ENCODE data around the gene FBXL22. TPM values are rescaled to one million over a fixed set of nuclear protein-coding genes. Genes with fewer than 3 reads are reported as not detected.

FBXL22 gene
- total and polyA plus RNA-seq, 2 donors (not counting 1 experiment from before 2014, with no cell fraction given) = 0.30 to 2.5 TPM

DNA sequence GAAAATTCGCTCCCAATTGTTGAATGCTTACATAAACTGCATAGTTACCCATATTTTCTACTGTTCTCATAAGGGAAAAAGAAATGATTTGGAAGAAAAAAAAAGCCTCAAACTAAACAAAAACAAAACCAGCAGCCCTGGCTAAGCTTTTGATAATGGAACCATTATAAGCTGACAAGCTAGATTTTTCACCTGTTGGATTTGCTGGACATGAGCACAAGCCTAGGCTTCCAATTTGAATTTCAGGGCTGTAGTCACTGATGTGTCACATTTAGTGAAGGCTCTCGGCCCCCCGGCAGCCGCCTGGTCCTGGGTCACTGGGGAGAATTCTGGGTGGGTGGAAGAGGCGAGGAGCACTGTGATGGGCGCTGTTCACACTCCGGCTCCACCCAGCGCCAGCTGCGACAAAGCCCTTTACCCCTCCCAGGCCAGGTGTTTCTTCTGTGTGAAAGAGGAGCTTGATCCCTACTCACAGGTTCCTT lies 4.6 kb downstream of the FBXL22 start:
- TF ChIP-seq, protein P1, sequence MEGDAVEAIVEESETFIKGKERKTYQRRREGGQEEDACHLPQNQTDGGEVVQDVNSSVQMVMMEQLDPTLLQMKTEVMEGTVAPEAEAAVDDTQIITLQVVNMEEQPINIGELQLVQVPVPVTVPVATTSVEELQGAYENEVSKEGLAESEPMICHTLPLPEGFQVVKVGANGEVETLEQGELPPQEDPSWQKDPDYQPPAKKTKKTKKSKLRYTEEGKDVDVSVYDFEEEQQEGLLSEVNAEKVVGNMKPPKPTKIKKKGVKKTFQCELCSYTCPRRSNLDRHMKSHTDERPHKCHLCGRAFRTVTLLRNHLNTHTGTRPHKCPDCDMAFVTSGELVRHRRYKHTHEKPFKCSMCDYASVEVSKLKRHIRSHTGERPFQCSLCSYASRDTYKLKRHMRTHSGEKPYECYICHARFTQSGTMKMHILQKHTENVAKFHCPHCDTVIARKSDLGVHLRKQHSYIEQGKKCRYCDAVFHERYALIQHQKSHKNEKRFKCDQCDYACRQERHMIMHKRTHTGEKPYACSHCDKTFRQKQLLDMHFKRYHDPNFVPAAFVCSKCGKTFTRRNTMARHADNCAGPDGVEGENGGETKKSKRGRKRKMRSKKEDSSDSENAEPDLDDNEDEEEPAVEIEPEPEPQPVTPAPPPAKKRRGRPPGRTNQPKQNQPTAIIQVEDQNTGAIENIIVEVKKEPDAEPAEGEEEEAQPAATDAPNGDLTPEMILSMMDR (IDR thresholded peaks at IDR 0.05) = no peak
- TF ChIP-seq EZH2 (IDR thresholded peaks at IDR 0.05; ENCODE audit: borderline replicate concordance, insufficient read depth, low read depth, low read length, poor library complexity, severe bottlenecking) = no peak
- DNase-seq (peak; percentile 57), ATAC-seq (ENCODE audit: low read depth) (no peak)
- peaks cover 43 to 59% of the 10 kb centered on the region in 2 donors for H3K4me1 ChIP-seq (ENCODE audit: control insufficient read depth in 2 of 2, insufficient read depth in 2 of 2, low read length in 2 of 2)
- H3K4me2 ChIP-seq (replicated peaks; ENCODE audit: low read depth, low read length, poor library complexity, severe bottlenecking) = peak overlapping the region; percentile 92
- ChIA-PET CTCF (interaction anchor here (0.6 to 2.5 kb wide), 9 partner anchors 9 to 466 kb away, joined by 3 to 11 read pairs (median 3); no protein-coding TSS in a partner anchor), POLR2A (interaction anchor here (1.1 to 3.9 kb wide), 2 partner anchors 13 to 97 kb away, joined by 4 to 27 read pairs; partner anchors contain the start of gene USP3)
- no peaks in the 10 kb centered on the region for H3K9me3 ChIP-seq (ENCODE audit: control extremely low read depth in 1 of 3, control insufficient read depth in 2 of 3, insufficient read depth in 1 of 3, low read length in 2 of 3)
- peak overlapping the region; percentile 68 for H2AFZ ChIP-seq (ENCODE audit: insufficient read depth, low read depth, low read length, poor library complexity, severe bottlenecking)
- peaks cover 71% of the 10 kb centered on the region for H3K4me1 Mint-ChIP-seq
- peak overlapping the region; percentile 59 to 86 (median 75) for H3K4me3 ChIP-seq (ENCODE audit: control extremely low read depth in 1 of 5, extremely low read depth in 1 of 5, insufficient read depth in 1 of 5, low read depth in 2 of 5, low read length in 4 of 5)
- no peaks in the 10 kb centered on the region for H3K27me3 Mint-ChIP-seq
- no peaks in the 10 kb centered on the region for H3K36me3 ChIP-seq (replicated peaks in 1 of 2; ENCODE audit: control extremely low read depth in 1 of 2, control insufficient read depth in 1 of 2, extremely low read depth in 1 of 2, insufficient read depth in 2 of 2, low read length in 1 of 2)
- no peaks in the 10 kb centered on the region for H4K20me1 ChIP-seq (ENCODE audit: control insufficient read depth, insufficient read depth, low read length, poor library complexity, severe bottlenecking)
- no peaks in the 10 kb centered on the region for H3K79me2 ChIP-seq (ENCODE audit: control insufficient read depth, insufficient read depth, low read length)
- peak overlapping the region; percentile 90 for H3K27ac Mint-ChIP-seq
- WGBS (ENCODE audit: insufficient coverage) = no CpG with 5 or more reads among the region's 9 CpGs
- peak overlapping the region in 1 of 2 donors; percentile 51 for H3K27ac ChIP-seq (ENCODE audit: low read length in 2 of 2)
- intact Hi-C loops (cut with micrococcal nuclease) = loop anchor here (1.0 to 5.0 kb wide), 2 partner anchors 97 to 491 kb away; partner anchors contain the start of genes CIAO2A and USP3
- H3K9ac ChIP-seq (ENCODE audit: low read length) = peak overlapping the region; percentile 68
- no peaks in the 10 kb centered on the region for H3K27me3 ChIP-seq (replicated peaks in 1 of 4; ENCODE audit: control extremely low read depth in 1 of 4, control insufficient read depth in 3 of 4, insufficient read depth in 4 of 4, low read length in 3 of 4)
- H3K4me3 Mint-ChIP-seq = peak overlapping the region; percentile 96
- H3K9me3 Mint-ChIP-seq (ENCODE audit: insufficient read depth) = no peaks in the 10 kb centered on the region

DNA sequence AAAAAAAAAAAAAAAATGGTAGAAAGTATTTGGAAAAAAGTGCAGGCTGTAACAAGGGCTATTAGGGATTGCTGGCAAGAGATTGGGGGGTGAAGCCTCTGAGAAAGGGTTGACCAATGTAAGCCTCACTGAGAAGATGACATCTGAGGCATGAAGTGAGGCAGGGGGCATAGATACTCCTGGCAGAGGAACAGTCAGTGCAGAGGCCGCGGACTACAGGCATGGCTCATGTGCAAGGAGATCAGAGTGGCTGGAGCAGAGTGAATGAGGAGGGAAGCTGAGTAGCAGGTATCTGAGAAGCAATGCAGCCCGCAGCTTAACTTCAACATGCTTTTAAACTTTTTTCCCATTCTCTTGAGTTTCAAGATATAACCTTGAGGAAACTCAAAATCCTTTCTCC lies 5.4 kb downstream of the FBXL22 start:
- CTCF ChIA-PET = interaction anchor here (0.7 to 2.5 kb wide), 8 partner anchors 8 to 465 kb away, joined by 3 to 11 read pairs (median 3); no protein-coding TSS in a partner anchor
- POLR2A ChIA-PET = interaction anchor here (1.1 kb wide), 1 partner anchor 12 kb away, joined by 4 read pairs; no protein-coding TSS in a partner anchor
- no peak for ATAC-seq (ENCODE audit: low read depth)
- Mint-ChIP-seq H3K9me3 (ENCODE audit: insufficient read depth) (no peaks in the 10 kb centered on the region), H3K27ac (peak overlapping the region; percentile 3), H3K27me3 (no peaks in the 10 kb centered on the region), H3K4me1 (peaks cover 62% of the 10 kb centered on the region), H3K4me3 (peak overlapping the region; percentile 77)
- intact Hi-C loops (cut with micrococcal nuclease) = loop anchor here (5.0 kb wide), 1 partner anchor 490 kb away; the partner anchor contains the start of gene CIAO2A
- Histone ChIP-seq H3K4me1 (ENCODE audit: control insufficient read depth in 2 of 2, insufficient read depth in 2 of 2, low read length in 2 of 2) (peaks cover 43 to 57% of the 10 kb centered on the region in 2 donors), H3K4me3 (ENCODE audit: control extremely low read depth in 1 of 5, extremely low read depth in 1 of 5, insufficient read depth in 1 of 5, low read depth in 2 of 5, low read length in 4 of 5) (no peak overlapping the region), H3K36me3 (replicated peaks in 1 of 2; ENCODE audit: control extremely low read depth in 1 of 2, control insufficient read depth in 1 of 2, extremely low read depth in 1 of 2, insufficient read depth in 2 of 2, low read length in 1 of 2) (peaks cover 0 to 5% of the 10 kb centered on the region in 2 experiments), H3K9me3 (ENCODE audit: control extremely low read depth in 1 of 3, control insufficient read depth in 2 of 3, insufficient read depth in 1 of 3, low read length in 2 of 3) (no peaks in the 10 kb centered on the region), H3K9ac (ENCODE audit: low read length) (no peak overlapping the region), H3K79me2 (ENCODE audit: control insufficient read depth, insufficient read depth, low read length) (no peaks in the 10 kb centered on the region), H2AFZ (ENCODE audit: insufficient read depth, low read depth, low read length, poor library complexity, severe bottlenecking) (no peak overlapping the region), H4K20me1 (ENCODE audit: control insufficient read depth, insufficient read depth, low read length, poor library complexity, severe bottlenecking) (no peaks in the 10 kb centered on the region), H3K27ac (ENCODE audit: low read length in 2 of 2) (no peak overlapping the region), H3K27me3 (replicated peaks in 1 of 4; ENCODE audit: control extremely low read depth in 1 of 4, control insufficient read depth in 3 of 4, insufficient read depth in 4 of 4, low read length in 3 of 4) (no peaks in the 10 kb centered on the region), H3K4me2 (replicated peaks; ENCODE audit: low read depth, low read length, poor library complexity, severe bottlenecking) (peak overlapping the region; percentile 17)
- peak; percentile 22 for DNase-seq
- no CpG with 5 or more reads among the region's 3 CpGs for WGBS (ENCODE audit: insufficient coverage)
- TF ChIP-seq EZH2 (IDR thresholded peaks at IDR 0.05; ENCODE audit: borderline replicate concordance, insufficient read depth, low read depth, low read length, poor library complexity, severe bottlenecking) = no peak
- TF ChIP-seq, protein P1 (IDR thresholded peaks at IDR 0.05) = no peak
